Fibroblast of lung (primary cell): ENCODE results near the gene CBLC.

Experiments
- EZH2 ChIP-seq: IDR thresholded peaks from 2 replicates; pipeline ENCODE4 v1.5.1; 2012; ENCODE audit warnings: low read length, control low read depth, mild to moderate bottlenecking; ENCODE audit errors: missing control alignments
- TF ChIP-seq, protein P1 (sequence below), 2 donors: IDR thresholded peaks in 1 of 2; conservative IDR thresholded peaks in 1 of 2; 1 replicate in 1 of 2; 2 replicates in 1 of 2; pipeline ENCODE4 v1.5.1; 2011 to 2012; ENCODE audit warnings: low read length in 2 of 2, control low read depth in 1 of 2, inconsistent platforms in 1 of 2, low read depth in 1 of 2, mild to moderate bottlenecking in 1 of 2

DNA sequence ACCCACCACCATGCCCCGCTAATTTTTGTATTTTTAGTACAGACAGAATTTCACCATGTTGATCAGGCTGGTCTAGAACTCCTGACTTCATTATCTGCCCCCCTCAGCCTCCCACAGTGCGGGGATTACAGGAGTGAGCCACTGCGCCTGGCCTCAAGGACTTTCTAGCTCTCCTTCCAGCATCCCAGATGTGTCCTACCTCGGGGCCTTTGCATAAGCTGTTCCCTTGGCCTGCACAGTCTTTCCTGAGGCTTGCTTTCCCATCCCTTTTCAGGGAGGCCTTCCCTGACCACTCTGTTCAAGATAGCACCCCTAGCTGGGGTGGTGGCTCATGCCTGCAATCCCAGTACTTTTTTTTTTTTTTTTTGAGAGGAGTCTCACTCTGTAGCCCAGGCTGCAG, 16.9 kb downstream of the CBLC start:
- TF ChIP-seq, protein P1, sequence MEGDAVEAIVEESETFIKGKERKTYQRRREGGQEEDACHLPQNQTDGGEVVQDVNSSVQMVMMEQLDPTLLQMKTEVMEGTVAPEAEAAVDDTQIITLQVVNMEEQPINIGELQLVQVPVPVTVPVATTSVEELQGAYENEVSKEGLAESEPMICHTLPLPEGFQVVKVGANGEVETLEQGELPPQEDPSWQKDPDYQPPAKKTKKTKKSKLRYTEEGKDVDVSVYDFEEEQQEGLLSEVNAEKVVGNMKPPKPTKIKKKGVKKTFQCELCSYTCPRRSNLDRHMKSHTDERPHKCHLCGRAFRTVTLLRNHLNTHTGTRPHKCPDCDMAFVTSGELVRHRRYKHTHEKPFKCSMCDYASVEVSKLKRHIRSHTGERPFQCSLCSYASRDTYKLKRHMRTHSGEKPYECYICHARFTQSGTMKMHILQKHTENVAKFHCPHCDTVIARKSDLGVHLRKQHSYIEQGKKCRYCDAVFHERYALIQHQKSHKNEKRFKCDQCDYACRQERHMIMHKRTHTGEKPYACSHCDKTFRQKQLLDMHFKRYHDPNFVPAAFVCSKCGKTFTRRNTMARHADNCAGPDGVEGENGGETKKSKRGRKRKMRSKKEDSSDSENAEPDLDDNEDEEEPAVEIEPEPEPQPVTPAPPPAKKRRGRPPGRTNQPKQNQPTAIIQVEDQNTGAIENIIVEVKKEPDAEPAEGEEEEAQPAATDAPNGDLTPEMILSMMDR (conservative IDR thresholded peaks at IDR 0.05 in 1 of 2, IDR thresholded peaks at IDR 0.05 in 1 of 2; ENCODE audit: low read depth in 1 of 2, low read length in 2 of 2), result no peak
- TF ChIP-seq EZH2, result no peak
